ENCODE measurements around the gene CST11.
"Not testable (repeated sequence)": the region's sequence is repeated elsewhere in the genome, so short reads cannot be mapped to it uniquely, and the experiment has no call there.

Gene CST11

DNA sequence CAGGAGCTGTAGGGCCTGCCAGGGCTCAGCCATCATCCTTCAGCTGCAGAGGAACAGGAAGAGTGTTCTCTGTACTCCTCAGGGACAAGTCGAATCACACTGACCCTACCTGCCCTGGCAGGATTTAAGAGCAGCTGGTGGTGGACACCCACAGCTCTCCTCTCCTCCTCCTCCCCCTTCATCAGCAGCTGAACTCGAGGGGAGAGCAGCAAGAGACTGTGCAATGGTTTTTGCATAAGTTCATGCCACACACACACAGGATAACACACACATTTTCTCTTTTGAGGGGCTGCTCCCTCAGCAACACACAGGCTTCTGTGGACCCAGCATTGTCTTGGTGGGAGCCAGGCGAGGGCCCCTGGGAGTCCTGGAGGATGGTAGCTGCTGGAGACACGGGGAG lies at the start of gene CST11:
TSS of gene CST11 (minus strand) at position 101 of the 400 bp plus-strand sequence. CDS start at position 36, 65 bp downstream.
- DNase-seq (ENCODE audit: low read depth in 1 of 2, low spot score in 1 of 2), result no peak

- no peak for DNase-seq (ENCODE audit: low read depth in 1 of 2, low spot score in 1 of 2)
Measured at GRCh38 chr20:23501926-23502325, 49.2 kb upstream of the CST11 start.

DNA sequence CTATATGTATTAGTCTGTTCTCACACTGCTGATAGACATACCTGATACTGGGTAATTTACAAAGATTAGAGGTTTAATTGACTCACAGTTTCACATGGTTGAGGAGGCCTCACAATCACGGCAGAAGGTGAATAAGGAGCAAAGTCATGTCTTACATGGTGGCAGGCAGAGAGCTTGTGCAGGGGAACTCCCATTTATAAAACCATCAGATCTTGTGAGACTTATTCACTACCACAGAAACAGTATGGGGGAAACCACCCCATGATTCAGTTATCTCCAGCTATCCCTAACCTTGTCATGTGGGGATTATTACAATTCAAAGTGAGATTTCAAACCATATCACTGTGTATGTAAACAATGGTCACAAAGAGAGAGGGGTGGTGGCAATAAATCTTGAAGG lies 44.9 kb upstream of the CST11 start:
- no peak for DNase-seq (ENCODE audit: low read depth in 1 of 2, low spot score in 1 of 2)

- DNase-seq (ENCODE audit: low read depth in 1 of 2, low spot score in 1 of 2), result no peak
Measured at GRCh38 chr20:23493172-23493772, 40.6 kb upstream of the CST11 start.

- no peak for DNase-seq (ENCODE audit: low read depth in 1 of 2, low spot score in 1 of 2)
Measured at GRCh38 chr20:23492292-23492691, 39.6 kb upstream of the CST11 start.

DNA sequence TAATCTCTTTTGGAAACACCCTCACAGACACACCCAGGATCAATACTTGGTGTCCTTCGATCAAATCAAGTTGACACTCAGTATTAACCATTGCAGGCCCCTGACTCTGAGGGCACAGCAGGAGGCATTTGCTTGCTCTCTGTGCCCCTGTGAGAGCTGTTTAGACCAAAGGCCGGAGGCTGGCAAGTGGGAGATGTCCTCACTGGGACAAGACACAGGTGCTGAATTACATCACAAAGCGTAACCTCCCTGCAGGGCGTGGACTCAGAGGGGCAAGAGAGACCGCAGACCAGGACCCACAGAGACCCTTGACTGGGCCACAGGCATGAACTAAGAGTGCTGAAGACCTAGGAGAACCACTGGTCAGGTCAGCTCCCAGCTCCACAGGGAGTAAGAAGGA lies 38.1 kb upstream of the CST11 start, which contains the start of gene CST8:
TSS of gene CST8 (plus strand) at position 301 of the 400 bp plus-strand sequence. CDS start 551 bp downstream, outside the sequence.
- no peak for DNase-seq (ENCODE audit: low read depth in 1 of 2, low spot score in 1 of 2)

DNA sequence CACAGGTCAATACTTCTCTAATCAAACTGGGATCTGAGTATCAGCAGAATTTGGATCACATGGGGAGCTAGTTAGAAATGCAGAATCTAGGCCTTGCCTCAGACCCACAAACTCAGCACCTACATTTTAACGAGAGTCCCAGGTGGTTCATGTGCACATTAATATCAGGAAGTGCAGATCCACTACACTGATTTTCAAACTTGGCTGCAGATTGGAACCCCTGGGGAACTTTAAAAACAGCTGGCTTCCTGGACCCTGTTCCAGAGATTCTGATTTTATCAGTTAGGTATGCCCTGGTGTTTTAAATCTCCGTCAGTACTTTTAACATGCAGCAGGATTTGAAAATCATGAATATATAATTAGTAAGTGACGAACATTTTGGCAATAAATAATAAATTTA lies 36.3 kb upstream of the CST11 start:
- DNase-seq (ENCODE audit: low read depth in 1 of 2, low spot score in 1 of 2), result no peak

GRCh38 chr20:23488470-23488869 lies 35.8 kb upstream of the CST11 start:
- DNase-seq (ENCODE audit: low read depth in 1 of 2, low spot score in 1 of 2), result no peak

- no peak for DNase-seq (ENCODE audit: low read depth in 1 of 2, low spot score in 1 of 2)
Measured at GRCh38 chr20:23484081-23484480, 31.4 kb upstream of the CST11 start.

DNA sequence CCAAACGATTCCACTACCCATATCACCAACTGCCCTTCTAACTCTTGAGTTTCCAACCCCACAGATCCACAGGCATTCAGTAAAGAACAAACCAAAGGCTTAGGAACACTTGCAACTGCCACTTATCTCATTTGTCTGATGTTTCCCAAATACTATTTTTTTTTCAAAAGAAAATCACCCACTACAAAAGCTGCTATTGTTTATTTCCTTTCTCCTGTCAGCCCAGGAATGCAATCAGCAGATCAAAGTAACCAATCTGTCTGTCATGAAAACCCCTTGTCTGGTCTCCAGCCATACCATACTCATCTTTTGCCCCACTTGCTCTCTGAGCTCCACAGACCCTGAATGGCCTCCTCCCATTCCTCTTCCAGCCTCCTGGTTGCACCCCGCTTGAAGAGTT lies 29.5 kb upstream of the CST11 start:
- no peak for DNase-seq (ENCODE audit: low read depth in 1 of 2, low spot score in 1 of 2)

- DNase-seq (ENCODE audit: low read depth in 1 of 2, low spot score in 1 of 2), result no peak
Measured at GRCh38 chr20:23479043-23479442, 26.4 kb upstream of the CST11 start.

DNA sequence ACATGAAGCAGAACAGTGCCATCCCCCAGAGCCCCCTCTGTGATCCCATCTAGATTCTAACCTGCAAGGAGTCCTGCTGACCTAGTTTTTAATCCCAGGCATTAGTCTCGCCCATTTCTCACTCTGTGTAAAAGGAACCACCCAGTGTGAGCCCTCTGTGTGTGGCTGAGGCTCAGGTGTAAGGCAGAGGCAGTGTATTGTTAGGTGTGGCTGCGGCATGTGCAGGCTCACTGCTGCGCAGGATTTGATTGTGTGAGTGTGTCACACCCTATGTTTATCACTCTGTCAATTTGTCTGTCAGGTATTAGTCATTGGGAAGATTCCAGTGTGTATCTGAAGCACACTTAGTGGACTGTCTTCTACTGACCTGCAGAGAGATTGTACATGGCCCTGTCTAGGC lies 24.5 kb upstream of the CST11 start:
- no peak for DNase-seq (ENCODE audit: low read depth in 1 of 2, low spot score in 1 of 2)

DNA sequence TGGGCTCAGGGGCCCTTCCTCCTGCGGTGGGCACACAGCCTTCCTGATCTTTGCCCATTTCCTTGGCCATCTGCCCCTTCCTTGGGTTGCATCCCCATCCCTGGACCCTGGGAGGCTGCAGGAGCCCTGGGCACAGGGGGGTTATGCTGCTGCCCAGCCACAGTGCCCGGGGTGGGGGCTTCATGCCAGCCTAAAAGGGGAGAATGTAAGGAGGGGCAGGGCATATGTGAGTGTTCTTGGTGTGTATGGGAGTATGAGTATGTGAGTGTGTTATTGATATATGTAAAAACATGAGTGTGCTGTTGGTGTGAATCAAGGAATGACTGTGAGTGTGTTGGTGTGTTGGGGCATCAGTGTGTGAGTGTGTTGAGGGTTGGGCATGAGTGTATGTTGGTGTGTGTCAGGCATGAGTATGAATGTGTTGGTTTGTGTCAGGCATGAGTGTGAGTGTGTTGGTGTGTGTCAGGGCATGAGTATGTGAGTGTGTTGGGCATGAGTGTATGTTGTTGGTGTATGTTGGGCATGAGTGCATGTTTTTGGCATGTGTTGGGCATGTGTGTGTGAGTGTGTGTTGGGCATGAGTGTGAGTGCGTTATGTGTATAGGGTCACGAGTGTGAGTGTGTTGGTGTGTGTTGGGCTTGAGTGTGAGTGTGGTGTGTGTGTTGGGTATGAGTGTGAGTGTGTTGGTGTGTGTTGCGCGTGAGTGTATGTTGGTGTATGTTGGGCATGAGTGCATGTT lies 23.5 kb upstream of the CST11 start:
- DNase-seq (ENCODE audit: low read depth in 1 of 2, low spot score in 1 of 2), result no peak

DNA sequence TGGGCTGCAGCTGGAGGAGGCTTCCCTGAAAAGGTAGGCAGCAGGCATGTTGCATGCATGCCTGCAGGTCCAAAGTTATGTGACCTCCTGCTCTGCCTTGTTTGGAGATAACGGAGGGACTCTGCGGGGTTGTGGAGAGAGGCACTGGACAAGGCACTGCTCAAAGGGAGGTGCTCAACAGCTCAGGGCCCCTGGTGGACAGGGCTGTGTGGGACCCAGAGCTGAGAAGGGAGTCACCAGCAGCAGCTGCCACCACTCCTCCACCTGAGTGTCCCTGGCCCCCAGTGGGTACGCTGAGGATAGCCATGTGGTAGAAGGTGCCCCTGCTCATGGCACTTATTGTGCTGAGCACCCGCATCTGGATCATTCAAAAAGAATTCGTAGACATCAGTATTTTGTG lies 22.7 kb upstream of the CST11 start:
- no peak for DNase-seq (ENCODE audit: low read depth in 1 of 2, low spot score in 1 of 2)

GRCh38 chr20:23473293-23473692 lies 20.6 kb upstream of the CST11 start:
- not testable (repeated sequence) for DNase-seq (ENCODE audit: low read depth in 1 of 2, low spot score in 1 of 2)

DNA sequence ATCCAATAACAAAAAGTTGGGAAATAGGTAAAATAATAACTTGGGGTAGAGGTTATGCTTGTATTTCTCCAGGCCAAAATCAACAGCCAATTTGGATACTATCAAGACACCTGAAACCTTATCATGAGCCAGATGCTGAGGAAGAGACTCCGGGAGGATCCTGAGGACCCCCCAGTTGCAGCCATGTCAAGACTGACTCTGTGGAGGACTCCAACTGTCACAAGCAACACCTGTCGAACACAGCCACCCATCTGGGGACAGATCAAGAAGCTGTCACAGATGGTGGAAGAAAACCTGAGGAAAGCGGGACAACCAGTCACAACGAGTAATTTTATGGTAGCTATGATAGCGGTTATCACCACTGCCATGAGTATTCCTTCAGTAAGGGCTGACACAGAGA lies 19.6 kb upstream of the CST11 start:
- not testable (repeated sequence) for DNase-seq (ENCODE audit: low read depth in 1 of 2, low spot score in 1 of 2)

- DNase-seq (ENCODE audit: low read depth in 1 of 2, low spot score in 1 of 2), result not testable (repeated sequence)
Measured at GRCh38 chr20:23466961-23467360, 14.3 kb upstream of the CST11 start.

DNA sequence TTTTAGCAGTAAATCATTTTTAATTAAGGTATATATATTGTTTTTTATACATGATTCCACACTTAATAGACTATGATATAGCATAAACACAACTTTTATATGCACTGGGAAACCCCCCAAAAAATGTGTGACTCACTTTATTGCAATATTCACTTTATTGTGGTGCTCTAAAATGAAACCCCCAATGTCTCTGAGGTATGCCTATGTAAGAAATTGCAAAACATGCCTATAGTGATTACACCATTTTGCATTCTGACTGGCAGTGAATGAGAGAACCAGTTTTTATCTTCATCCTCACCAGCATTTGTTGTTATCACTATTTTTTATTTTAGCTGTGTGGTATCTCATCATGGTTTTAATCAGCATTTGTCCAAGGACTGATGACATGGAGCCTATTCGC lies 8.5 kb upstream of the CST11 start:
- no peak for DNase-seq (ENCODE audit: low read depth in 1 of 2, low spot score in 1 of 2)

DNA sequence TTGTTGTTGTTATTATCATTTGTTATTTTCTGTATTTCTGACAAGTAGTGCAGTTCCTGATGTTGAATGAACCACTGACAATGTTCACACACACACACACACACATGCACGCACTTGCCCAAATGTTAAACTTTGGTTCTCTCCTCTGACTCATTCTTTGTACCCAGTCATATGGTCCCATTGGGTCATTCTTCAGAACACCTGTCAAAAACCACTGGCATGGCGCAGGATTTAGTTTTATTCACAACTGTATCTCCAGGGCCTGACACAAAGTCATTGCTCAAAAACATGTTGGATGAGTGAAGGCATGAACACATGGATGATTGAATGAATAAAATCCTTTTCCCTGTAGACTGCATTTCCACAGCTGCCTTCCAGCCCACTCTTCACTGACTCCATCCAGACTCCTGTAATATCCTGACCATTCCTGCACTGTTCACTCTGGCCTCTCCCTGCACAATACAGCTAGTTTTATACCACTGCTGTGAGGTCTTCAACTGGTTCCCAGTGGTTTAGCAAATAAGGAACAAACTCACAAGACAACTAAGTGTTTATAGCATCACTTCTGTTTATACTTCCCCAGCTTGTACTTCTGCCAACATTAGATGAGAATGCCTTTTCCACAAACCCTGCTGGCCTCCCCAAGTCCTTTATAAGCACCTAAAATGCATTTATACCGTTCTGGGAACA lies 6.9 kb upstream of the CST11 start:
- no peak for DNase-seq (ENCODE audit: low read depth in 1 of 2, low spot score in 1 of 2)

DNA sequence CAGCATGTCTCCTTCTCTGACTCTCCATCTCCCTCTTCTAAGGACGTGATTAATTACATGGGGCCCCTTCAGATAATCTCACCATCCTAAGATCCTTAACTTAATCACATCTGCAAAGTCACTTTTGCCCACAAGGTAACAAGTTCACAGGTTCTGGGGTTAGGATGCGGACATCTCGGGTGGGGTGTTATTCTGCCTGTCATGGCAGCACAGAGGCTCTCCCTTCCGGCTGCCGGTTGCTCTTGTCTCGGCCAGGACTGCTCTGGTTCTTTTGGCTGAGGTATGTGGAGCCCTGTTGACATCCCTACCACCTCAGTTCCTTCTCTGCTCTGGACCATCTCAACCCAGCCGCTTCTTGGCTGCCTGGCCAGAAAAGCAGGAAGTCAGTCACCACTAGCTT lies 4.2 kb upstream of the CST11 start:
- DNase-seq (ENCODE audit: low read depth in 1 of 2, low spot score in 1 of 2), result no peak

DNA sequence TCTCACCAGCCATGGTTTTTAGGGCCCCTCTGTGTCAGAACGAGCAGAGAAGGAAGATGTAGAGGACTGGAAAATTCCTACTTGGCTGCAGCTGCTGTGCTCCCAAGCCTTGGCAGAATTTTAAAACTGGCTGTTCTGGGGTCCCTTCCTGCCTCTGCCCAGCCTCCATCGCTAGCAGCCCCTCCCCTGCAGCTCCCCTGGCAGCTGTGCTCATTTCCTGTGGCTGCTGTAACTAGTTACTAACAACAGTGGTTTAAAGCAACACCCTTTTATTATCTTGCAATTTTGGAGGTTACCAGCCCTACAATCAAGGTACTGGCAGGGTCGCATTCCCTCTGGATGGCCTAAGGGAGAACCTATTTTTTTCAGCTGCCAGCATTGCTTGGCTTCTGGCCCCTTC lies 3.7 kb upstream of the CST11 start:
- no peak for DNase-seq (ENCODE audit: low read depth in 1 of 2, low spot score in 1 of 2)

GRCh38 chr20:23455639-23456038 lies 3.0 kb upstream of the CST11 start:
- DNase-seq (ENCODE audit: low read depth in 1 of 2, low spot score in 1 of 2), result no peak

Measured in activated T-helper 1 cell treated with anti-CD3 and anti-CD28 coated beads, Interleukin-2, amount 50 U/mL, for 16 hours (primary cell).